GM18907 (cell line): Measurements from ENCODE around the gene LTBR.
A peak's percentile ranks its signal among the peaks of the same experiment; 100 is the strongest.

ENCODE experiments used
- ATAC-seq: cut with Tn5 transposase; IDR thresholded peaks from one replicate; pipeline ENCODE4 v1.9.1; 2021; ENCODE audit warnings: mild to moderate bottlenecking, moderate library complexity; ENCODE audit not compliant: unreplicated experiment

The LTBR gene

GRCh38 chr12:6382371-6382770 is 1.6 kb upstream of the LTBR start:
- ATAC-seq = no peak

- ATAC-seq = no peak
Observed at GRCh38 chr12:6382982-6383381, 980 bp upstream of the LTBR start.

GRCh38 chr12:6384499-6385436 is 806 bp downstream of the LTBR start:
- no peak for ATAC-seq

- no peak for ATAC-seq
Observed at GRCh38 chr12:6386038-6386437, 2.1 kb downstream of the LTBR start.

GRCh38 chr12:6386491-6386890 is 2.5 kb downstream of the LTBR start:
- no peak for ATAC-seq

GRCh38 chr12:6387541-6387940 is 3.6 kb downstream of the LTBR start:
- ATAC-seq = no peak

- ATAC-seq = no peak
Observed at GRCh38 chr12:6390084-6390799, 6.3 kb downstream of the LTBR start.

- no peak for ATAC-seq
Observed at GRCh38 chr12:6391013-6391412, 7.1 kb downstream of the LTBR start.

- ATAC-seq = no peak
Observed at GRCh38 chr12:6392504-6392903, 8.5 kb downstream of the LTBR start.

- no peak for ATAC-seq
Observed at GRCh38 chr12:6393109-6393508, 9.1 kb downstream of the LTBR start.

- ATAC-seq = no peak
Observed at GRCh38 chr12:6394398-6394797, 10.4 kb downstream of the LTBR start.

GRCh38 chr12:6396031-6396430 is 12.1 kb downstream of the LTBR start:
- no peak for ATAC-seq

GRCh38 chr12:6399884-6400644 is 16.1 kb downstream of the LTBR start:
- no peak for ATAC-seq

GRCh38 chr12:6404390-6404789 is 20.4 kb downstream of the LTBR start:
- no peak for ATAC-seq

- no peak for ATAC-seq
Observed at GRCh38 chr12:6405963-6406362, 22.0 kb downstream of the LTBR start.

GRCh38 chr12:6407236-6407954 is 23.4 kb downstream of the LTBR start:
- ATAC-seq = no peak

GRCh38 chr12:6416596-6416995 is 32.6 kb downstream of the LTBR start:
- no peak for ATAC-seq

GRCh38 chr12:6418796-6419195 is 34.8 kb downstream of the LTBR start:
- ATAC-seq = no peak

- no peak for ATAC-seq
Observed at GRCh38 chr12:6420364-6420763, 36.4 kb downstream of the LTBR start.

GRCh38 chr12:6423267-6424007 is 39.5 kb downstream of the LTBR start:
- ATAC-seq = peak; percentile 44
